Nephron (organoid): Measurements from ENCODE around the gene MRTFA.

Source experiments
- H3K27ac Mint-ChIP-seq, 3 experiments: 2 replicates each; pipeline ENCODE4 v1.8.0; 2020; ENCODE audit warnings: mixed read lengths in 3 of 3, mild to moderate bottlenecking in 2 of 3, moderate library complexity in 1 of 3
- H3K27me3 Mint-ChIP-seq: 2 replicates; pipeline ENCODE4 v1.8.0; 2021; ENCODE audit warnings: low read depth, mild to moderate bottlenecking, moderate library complexity, mixed read lengths
- H3K36me3 Mint-ChIP-seq: 2 replicates; pipeline ENCODE4 v1.8.0; 2020; ENCODE audit warnings: low read depth, mixed read lengths
- H3K4me1 Mint-ChIP-seq: 2 replicates; pipeline ENCODE4 v1.8.0; 2020; ENCODE audit warnings: mixed read lengths
- H3K4me3 Mint-ChIP-seq, 3 experiments: 2 replicates each; pipeline ENCODE4 v1.8.0; 2020; ENCODE audit warnings: mild to moderate bottlenecking in 3 of 3, mixed read lengths in 3 of 3, moderate library complexity in 2 of 3
- H3K9me3 Mint-ChIP-seq: 2 replicates; pipeline ENCODE4 v1.8.0; 2020; ENCODE audit warnings: mixed read lengths
- TF ChIP-seq, protein P1 (sequence below), 3 experiments: fragments of 200-600 bp; sonication (generic); IDR thresholded peaks; one replicate each; pipeline ENCODE4 v1.5.0; 2021; ENCODE audit warnings: antibody characterized with exemption in 3 of 3; ENCODE audit not compliant: unreplicated experiment in 3 of 3

MRTFA gene

DNA sequence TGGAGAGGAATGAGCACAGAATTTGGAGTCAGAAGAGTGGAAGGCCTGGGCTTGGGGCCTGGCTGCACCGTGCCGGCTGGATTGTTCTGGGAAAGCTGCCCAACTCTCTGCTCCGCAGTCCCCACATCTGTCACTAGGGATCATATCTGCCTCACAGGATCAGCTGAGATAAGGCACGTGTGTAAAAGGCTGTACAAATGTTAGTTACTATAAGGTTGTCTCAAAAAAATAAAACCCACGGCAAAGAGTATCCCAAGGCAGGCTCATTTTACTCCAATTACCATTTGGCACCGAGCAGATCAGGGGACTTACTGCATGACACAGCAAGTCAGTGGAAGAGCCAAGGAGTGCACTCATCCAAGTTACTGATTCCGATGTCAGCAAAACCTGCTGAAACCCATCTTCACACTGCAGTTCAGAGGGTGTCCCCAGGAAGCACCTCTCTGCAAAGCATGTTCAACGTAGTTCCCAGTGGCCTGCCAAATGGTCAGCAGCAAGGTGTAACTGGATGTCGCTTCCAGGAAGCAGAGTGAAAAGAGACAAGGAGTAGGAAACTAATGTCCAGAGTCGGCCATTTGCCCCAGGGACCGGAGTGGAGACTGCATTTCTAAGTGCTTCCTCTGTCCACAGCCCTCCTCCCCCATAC, 18.1 kb upstream of the MRTFA start:
- Mint-ChIP-seq H3K27me3 (peaks cover 3% of the 10 kb centered on the region), H3K36me3 (no peaks in the 10 kb centered on the region), H3K4me3 (peak overlapping the region; percentile 1 to 56 (median 48)), H3K4me1 (peaks cover 42% of the 10 kb centered on the region), H3K27ac (peak overlapping the region; percentile 88 to 94 (median 94)), H3K9me3 (no peaks in the 10 kb centered on the region)
- TF ChIP-seq, protein P1, sequence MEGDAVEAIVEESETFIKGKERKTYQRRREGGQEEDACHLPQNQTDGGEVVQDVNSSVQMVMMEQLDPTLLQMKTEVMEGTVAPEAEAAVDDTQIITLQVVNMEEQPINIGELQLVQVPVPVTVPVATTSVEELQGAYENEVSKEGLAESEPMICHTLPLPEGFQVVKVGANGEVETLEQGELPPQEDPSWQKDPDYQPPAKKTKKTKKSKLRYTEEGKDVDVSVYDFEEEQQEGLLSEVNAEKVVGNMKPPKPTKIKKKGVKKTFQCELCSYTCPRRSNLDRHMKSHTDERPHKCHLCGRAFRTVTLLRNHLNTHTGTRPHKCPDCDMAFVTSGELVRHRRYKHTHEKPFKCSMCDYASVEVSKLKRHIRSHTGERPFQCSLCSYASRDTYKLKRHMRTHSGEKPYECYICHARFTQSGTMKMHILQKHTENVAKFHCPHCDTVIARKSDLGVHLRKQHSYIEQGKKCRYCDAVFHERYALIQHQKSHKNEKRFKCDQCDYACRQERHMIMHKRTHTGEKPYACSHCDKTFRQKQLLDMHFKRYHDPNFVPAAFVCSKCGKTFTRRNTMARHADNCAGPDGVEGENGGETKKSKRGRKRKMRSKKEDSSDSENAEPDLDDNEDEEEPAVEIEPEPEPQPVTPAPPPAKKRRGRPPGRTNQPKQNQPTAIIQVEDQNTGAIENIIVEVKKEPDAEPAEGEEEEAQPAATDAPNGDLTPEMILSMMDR (IDR thresholded peaks at IDR 0.05; ENCODE audit: unreplicated experiment in 3 of 3) = no peak

DNA sequence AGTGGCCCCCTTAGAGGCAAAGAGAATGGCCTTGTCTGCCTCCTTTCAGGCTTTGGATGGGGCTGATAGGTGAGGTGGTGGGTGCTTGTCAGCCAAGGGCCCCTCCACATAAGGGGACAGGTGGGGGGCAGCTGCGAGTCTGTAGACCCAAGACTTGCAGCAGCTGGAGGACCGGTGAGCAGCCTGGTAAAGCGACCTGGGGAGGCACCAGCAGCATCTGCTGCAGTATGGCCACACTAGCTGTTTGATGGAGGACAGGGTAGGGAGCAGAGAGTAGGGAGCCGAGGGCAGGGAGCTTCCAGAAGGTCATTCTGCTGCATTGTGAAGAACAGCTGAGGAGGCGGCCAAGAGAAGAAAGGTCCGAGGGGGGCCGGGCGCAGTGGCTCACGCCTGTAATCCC, 16.8 kb upstream of the MRTFA start:
- peaks cover 32% of the 10 kb centered on the region for H3K4me1 Mint-ChIP-seq
- H3K27me3 Mint-ChIP-seq = peaks cover 5% of the 10 kb centered on the region
- no peaks in the 10 kb centered on the region for H3K36me3 Mint-ChIP-seq
- no peaks in the 10 kb centered on the region for H3K9me3 Mint-ChIP-seq
- H3K4me3 Mint-ChIP-seq = no peak overlapping the region
- TF ChIP-seq, protein P1 (IDR thresholded peaks at IDR 0.05; ENCODE audit: unreplicated experiment in 3 of 3) = no peak
- peak overlapping the region; percentile 88 to 94 (median 94) for H3K27ac Mint-ChIP-seq

DNA sequence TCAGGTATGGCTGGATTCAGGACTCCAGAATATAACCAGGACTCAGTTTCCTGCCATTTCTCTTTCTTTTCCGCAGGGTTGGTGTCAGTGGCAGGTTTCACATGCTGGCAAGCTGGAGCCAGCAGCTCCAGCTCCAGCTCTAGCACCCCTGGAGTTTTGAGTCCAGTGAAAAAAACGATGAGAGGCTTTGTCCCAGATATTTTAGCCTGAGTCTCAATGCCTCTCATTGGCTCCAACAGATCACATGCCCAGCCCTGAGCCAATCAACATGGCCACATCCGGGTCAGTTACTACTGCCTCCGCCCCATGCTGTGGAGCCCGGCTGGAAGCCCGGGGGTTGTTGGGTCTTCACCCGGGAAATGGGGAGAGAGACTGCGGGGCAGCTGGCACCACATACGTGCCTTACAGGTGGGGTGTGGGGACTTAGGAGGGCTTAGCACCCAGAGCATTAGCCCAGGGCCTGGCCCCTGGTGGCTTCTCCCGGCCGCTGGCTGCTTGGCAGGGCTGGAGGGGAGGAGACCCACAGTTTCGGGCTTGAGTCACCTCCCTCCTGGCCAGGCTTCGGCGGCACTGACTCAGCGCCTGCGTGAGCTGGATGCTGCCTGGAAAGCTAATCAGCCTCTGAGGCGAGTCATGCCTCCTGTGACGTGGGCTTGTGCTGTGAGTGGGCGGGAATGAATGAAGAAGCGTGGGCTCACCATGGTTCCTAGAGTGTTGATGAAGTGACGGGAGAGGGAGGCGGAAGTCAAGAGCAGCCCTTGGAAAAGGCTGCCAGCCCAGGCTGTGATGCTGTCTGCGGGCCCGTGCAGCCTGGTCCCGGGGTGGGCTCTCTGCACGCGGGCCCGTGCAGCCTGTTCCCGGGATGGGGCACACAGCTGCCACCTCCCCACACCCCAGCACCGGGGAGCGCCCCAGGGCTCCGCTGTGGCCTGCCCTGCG, 15.3 kb upstream of the MRTFA start:
- Mint-ChIP-seq H3K4me1 (peaks cover 32% of the 10 kb centered on the region), H3K36me3 (no peaks in the 10 kb centered on the region), H3K27me3 (peaks cover 5% of the 10 kb centered on the region), H3K27ac (peak overlapping the region; percentile 95 to 98 (median 98)), H3K9me3 (no peaks in the 10 kb centered on the region), H3K4me3 (peak overlapping the region; percentile 81 to 84 (median 84))
- TF ChIP-seq, protein P1 (IDR thresholded peaks at IDR 0.05; ENCODE audit: unreplicated experiment in 3 of 3) = no peak

DNA sequence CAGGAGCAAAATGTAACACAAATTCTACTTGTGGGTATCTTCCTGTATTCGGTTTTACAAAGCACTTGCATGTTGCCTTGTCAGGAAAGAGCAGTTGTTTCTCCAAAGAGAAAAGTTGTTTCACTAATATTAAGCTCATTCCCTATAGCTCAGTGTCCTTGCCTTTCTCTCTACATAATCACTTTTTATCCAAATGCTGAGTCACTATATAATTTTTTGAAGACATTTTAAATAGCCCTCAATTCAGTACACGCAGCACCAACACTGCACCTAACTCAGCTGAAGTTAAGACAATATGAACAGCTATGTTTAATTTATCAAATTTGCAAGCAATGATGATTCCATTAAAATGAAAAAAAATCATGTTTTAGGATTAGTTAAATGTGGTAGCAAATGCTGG, 14.5 kb upstream of the MRTFA start:
- Mint-ChIP-seq H3K27ac (peak overlapping the region; percentile 95 to 98 (median 98)), H3K27me3 (peaks cover 5% of the 10 kb centered on the region), H3K9me3 (no peaks in the 10 kb centered on the region), H3K4me1 (peaks cover 32% of the 10 kb centered on the region), H3K4me3 (no peak overlapping the region), H3K36me3 (no peaks in the 10 kb centered on the region)
- TF ChIP-seq, protein P1 (IDR thresholded peaks at IDR 0.05; ENCODE audit: unreplicated experiment in 3 of 3) = no peak

DNA sequence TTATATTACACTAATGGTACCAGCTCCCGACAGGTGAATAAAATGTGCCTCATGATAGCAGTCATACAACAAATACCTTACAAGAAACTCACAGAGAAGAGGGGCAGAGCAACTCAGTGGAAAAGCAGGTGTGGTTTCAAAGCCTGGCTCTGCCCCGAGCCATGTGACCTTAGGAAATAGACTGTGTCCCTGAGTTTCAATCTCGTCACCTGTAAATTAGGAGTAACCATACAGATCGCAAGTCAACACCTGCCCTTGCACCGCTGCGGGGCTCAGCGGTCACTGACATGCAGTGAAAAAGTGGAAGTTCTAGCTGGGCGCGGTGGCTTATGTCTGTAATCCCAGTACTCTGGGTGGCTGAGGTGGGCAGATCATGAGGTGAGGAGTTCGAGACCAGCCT, 11.9 kb upstream of the MRTFA start:
- peak overlapping the region; percentile 28 to 54 (median 42) for H3K27ac Mint-ChIP-seq
- H3K4me3 Mint-ChIP-seq = no peak overlapping the region
- TF ChIP-seq, protein P1 (IDR thresholded peaks at IDR 0.05; ENCODE audit: unreplicated experiment in 3 of 3) = no peak
- H3K36me3 Mint-ChIP-seq = no peaks in the 10 kb centered on the region
- H3K9me3 Mint-ChIP-seq = no peaks in the 10 kb centered on the region
- H3K27me3 Mint-ChIP-seq = peaks cover 5% of the 10 kb centered on the region
- peaks cover 18% of the 10 kb centered on the region for H3K4me1 Mint-ChIP-seq
